ENCODE measurements around the gene SLC43A2. TPM values are rescaled to one million over a fixed set of nuclear protein-coding genes. Genes with fewer than 3 reads are reported as not detected.

The SLC43A2 gene
- total and polyA plus RNA-seq, 2 of the 13 experiments (the other 11 are each of a cell fraction or from before 2014, with no cell fraction given) = 7.3 to 20.0 TPM

GRCh38 chr17:1648963-1649843, 20.6 kb upstream of the SLC43A2 start (continued):
- TF ChIP-seq ZNF501 (CRISPR knock-in tag; IDR thresholded peaks at IDR 0.05) (no peak; the same call in 1 of the 2 replicates), ZNF605 (CRISPR knock-in tag; IDR thresholded peaks at IDR 0.05) (no peak; the same call in 1 of the 2 replicates), ZNF775 (CRISPR knock-in tag; IDR thresholded peaks at IDR 0.05; ENCODE audit: borderline replicate concordance) (no peak), ZBTB4 (CRISPR knock-in tag; IDR thresholded peaks at IDR 0.05; ENCODE audit: borderline replicate concordance) (no peak), ZNF263 (CRISPR knock-in tag; IDR thresholded peaks at IDR 0.05) (no peak; the same call in 1 of the 2 replicates), SYNCRIP (IDR thresholded peaks at IDR 0.05; ENCODE audit: insufficient read depth, low read depth, low read length) (no peak), DMTF1 (CRISPR knock-in tag; IDR thresholded peaks at IDR 0.05) (0 out of 2 replicates have a peak, but pooled peaks have one; percentile 61), ZNF232 (CRISPR knock-in tag; IDR thresholded peaks at IDR 0.05; ENCODE audit: borderline replicate concordance) (no peak), HCFC1 (IDR thresholded peaks at IDR 0.05; ENCODE audit: low read depth, low read length) (no peak), SMAD3 (CRISPR knock-in tag; IDR thresholded peaks at IDR 0.05) (no peak), ZNF383 (CRISPR knock-in tag; IDR thresholded peaks at IDR 0.05; ENCODE audit: borderline replicate concordance) (peak; percentile 35), FUBP1 (CRISPR knock-in tag; IDR thresholded peaks at IDR 0.05; ENCODE audit: borderline replicate concordance) (no peak), HMGA1 (CRISPR knock-in tag; conservative IDR thresholded peaks at IDR 0.05) (no peak), ZXDC (CRISPR knock-in tag; IDR thresholded peaks at IDR 0.05) (no peak), ZNF629 (CRISPR knock-in tag; conservative IDR thresholded peaks at IDR 0.05) (no peak), FOSL2 (CRISPR knock-in tag; IDR thresholded peaks at IDR 0.05) (peak; percentile 64), TCF12 (IDR thresholded peaks at IDR 0.05) (no peak), TCF12 (CRISPR knock-in tag; IDR thresholded peaks at IDR 0.05) (no peak), DPF2 (CRISPR knock-in tag; IDR thresholded peaks at IDR 0.05; ENCODE audit: borderline replicate concordance, low read depth) (no peak)

All from HepG2 (cell line).